HG03469 (cell line): ENCODE results near the gene ENOPH1.
"Not testable (repeated sequence)": the region's sequence is repeated elsewhere in the genome, so short reads cannot be mapped to it uniquely, and the experiment has no call there.

Source experiments
- ATAC-seq: cut with Tn5 transposase; IDR thresholded peaks from one replicate; pipeline ENCODE4 v1.9.1; 2021; ENCODE audit warnings: mild to moderate bottlenecking, moderate library complexity, moderate number of reproducible peaks; ENCODE audit not compliant: unreplicated experiment

Gene ENOPH1

DNA sequence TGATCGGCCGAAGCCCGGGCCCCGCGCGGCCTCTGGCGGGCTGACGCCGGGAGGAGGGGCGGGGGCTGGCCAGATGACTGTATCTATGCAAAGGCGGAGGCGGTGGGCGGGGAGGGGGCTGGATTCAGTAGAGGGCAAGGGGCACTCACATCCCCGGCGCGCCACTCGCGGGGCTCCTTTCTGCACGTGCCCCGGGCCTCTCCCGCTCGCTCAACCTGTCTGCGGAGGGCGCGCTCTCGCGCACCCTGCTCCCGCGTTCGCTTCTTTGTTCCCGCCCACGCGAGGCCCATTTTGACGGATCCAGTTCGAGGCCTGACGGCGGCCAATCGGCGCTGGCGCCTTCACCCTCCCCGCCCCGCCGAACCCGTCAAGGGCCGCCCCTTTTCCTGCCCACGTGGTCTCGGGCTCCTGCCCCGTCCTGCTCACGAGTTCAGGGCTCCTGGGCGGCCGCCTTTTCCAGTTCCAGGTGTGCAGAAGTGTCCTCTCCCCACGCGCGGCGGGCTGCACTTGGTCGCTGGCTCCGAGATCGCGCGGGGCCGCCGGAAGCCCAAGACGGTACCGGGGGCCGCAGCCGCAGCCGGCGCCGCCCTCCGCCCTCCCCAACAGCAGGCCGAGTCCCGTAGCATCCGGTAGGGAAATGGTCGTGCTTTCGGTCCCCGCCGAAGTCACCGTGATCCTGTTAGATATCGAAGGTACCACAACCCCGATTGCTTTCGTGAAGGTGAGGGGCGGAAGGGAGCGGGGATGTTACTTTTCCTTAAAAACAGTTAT is at the start of gene ENOPH1, which contains the start of gene HNRNPDL:
Gene ENOPH1 (plus strand): TSS at position 398 of the 771 bp plus-strand sequence. CDS start 240 bp downstream, at position 638.
Gene HNRNPDL (minus strand): TSS at position 270 of the 771 bp plus-strand sequence. CDS start 772 bp downstream, outside the sequence.
- peak; percentile 55 for ATAC-seq

- no peak for ATAC-seq
Measured at GRCh38 chr4:82380831-82381230, 49.6 kb upstream of the ENOPH1 start.

DNA sequence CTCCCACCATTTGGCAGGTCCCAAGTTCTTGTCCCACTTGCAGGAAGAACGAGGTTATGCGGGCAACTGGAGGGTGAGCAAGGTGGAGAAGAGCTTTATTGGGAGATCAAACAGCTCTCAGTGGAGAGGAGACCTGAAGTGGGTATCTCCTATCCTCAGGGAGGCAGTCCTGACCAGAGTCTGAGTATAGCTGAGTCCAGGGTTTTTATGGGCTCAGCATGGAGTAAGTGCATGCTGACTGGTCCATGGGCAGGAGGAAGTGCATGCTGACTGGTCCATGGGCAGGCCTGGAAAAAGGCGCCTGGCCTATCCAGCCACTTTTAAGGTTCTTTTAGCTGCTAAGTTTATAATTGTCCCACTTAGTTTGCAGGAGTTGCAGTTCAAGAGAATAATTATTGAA is 49.2 kb upstream of the ENOPH1 start:
- ATAC-seq: no peak

DNA sequence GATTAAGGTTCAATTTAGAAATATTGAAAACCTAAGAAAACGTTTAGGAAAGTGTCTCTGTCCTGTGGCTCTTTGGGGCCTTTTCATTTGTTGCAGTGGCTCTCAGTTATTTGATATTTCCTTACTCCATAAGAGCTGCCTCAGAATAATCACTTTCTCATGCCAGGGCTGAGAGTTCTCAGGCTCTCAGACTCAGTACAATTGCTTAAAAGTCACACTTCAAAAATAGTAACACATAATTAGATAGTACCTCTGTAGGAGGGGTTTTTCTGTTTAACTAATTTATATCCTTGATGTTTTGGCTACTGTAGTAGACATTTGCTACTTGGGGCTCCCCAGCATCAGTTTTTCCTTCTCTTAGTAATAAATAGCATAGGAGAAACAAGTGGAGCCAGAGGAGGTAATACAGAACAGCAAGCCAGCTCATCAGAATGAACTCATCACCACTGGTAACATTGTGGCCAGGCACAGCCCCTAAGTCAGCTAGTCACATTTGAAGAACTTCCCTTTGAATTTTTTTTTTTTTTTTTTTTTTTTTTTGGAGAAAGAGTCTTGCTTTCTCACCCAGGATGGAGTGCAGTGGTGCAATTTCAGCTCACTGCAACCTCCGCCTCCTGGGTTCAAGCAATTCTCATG is 48.6 kb upstream of the ENOPH1 start:
- ATAC-seq: no peak

- no peak for ATAC-seq
Measured at GRCh38 chr4:82382751-82383150, 47.6 kb upstream of the ENOPH1 start.

GRCh38 chr4:82386312-82386711 is 44.1 kb upstream of the ENOPH1 start:
- ATAC-seq: not testable (repeated sequence)

DNA sequence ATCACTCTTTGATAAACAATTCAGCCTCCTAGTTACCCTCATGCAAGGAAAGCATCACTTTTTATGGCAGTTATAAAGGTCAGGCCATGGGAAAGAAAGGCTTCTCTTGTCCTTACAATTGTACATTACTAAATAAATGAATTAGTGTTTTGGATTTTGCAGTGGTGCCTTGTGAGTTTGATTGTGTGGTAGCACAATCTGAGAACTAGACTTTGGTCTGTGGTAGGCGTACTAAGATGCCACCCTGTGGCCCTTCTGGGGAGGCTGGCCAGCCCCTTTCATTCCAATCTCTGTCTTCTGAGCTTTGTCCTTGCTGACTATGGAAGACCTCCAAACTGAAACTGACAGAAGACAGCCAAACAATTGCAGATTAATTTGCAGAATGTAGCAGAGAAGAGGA is 42.0 kb upstream of the ENOPH1 start:
- no peak for ATAC-seq

GRCh38 chr4:82390061-82390460 is 40.3 kb upstream of the ENOPH1 start:
- not testable (repeated sequence) for ATAC-seq

GRCh38 chr4:82394896-82395295 is 35.5 kb upstream of the ENOPH1 start:
- no peak for ATAC-seq

DNA sequence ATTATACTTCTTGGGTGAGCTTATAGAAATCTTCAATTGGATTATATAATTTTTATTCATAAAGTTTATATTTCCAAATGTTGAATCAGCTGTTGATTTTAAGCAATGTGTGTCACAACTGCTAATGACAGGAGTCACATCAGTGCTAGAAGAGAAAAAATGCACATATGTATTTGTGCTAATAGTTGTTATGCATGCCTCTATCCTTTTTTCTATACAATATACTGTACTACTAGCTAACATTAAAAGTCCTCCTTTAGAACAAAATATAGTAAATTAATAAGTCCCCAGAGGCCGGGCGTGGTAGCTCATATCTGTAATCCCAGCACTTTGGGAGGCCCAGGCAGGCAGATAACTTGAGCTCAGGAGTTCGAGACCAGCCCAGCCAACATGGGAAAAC is 32.9 kb upstream of the ENOPH1 start:
- ATAC-seq: no peak

- ATAC-seq: no peak
Measured at GRCh38 chr4:82398263-82398662, 32.1 kb upstream of the ENOPH1 start.

- no peak for ATAC-seq
Measured at GRCh38 chr4:82401600-82401999, 28.8 kb upstream of the ENOPH1 start.

- ATAC-seq: no peak
Measured at GRCh38 chr4:82402196-82402775, 28.1 kb upstream of the ENOPH1 start.

DNA sequence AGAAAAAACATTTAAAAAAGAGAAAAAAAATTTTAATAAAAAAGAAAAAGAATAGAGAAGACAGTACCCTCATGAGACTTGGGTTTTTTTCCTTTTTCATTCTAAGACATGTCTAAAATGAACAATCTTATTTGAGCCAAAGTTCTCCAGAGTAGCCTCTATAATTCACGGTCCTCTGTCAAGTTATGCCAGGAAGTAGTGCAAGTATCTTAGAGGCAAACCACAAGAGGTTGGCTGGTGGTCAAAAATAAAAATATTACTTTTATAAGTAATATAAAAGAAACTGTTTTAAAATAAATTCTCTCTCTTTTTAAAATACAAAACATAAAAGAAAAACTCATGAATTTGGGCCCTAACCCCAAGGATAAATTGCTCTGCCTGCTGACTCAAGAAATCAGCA is 26.7 kb upstream of the ENOPH1 start:
- ATAC-seq: no peak

DNA sequence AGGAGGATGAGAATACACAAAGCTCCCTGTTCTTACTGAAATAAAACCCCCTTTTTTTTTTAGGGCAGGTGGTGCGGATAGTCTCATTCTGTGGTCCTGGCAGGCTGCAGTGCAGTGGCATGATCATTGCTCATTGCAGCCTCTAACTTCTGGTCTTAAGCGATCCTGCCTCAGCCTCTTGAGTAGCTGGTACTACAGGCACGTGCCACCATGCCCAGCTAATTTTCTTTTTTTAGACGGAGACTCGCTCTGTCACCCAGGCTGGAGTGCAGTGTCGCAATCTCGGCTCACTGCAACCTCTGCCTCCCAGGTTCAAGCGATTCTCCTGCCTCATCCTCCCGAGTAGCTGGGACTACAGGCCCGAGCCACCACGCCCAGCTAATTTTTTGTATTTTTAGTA is 15.3 kb upstream of the ENOPH1 start:
- not testable (repeated sequence) for ATAC-seq

DNA sequence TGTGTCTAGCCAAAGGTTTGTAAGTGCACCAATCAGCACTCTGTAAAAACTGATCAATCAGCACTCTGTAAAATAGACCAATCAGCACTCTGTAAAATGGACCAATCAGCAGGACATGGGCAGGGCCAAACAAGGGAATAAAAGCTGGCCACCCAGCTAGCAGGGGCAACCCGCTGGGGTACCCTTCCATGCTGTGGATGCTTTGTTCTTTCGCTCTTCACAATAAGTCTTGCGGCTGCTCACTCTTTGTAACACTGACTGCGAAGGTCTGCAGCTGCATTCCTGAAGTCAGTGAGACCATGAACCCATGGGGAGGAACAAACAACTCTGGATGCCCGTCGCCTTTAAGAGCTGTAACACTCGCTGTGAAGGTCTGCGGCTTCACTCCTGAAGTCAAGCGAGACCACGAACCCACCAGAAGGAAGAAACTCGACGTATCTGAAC is 14.4 kb upstream of the ENOPH1 start:
- ATAC-seq: no peak

DNA sequence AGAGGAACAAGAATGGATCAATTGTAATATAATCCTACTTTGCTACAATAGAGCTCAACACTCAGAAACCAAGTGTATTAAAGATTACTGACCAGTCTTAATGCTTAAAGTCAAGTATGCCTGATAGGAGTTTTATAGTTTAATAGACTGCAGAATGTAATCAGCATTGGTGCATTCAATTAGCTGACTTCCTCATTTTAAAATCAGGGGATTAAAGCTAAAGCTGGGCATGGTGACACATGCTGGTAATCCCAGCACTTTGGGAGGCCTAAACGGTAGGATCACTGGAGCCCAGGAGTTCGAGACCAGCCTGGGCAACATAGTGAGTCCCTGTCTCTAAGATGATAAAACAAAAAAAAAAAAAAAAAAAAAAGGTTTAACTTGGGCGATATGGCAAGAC is 10.9 kb upstream of the ENOPH1 start:
- no peak for ATAC-seq

GRCh38 chr4:82421796-82422560 is 8.4 kb upstream of the ENOPH1 start:
- no peak for ATAC-seq

DNA sequence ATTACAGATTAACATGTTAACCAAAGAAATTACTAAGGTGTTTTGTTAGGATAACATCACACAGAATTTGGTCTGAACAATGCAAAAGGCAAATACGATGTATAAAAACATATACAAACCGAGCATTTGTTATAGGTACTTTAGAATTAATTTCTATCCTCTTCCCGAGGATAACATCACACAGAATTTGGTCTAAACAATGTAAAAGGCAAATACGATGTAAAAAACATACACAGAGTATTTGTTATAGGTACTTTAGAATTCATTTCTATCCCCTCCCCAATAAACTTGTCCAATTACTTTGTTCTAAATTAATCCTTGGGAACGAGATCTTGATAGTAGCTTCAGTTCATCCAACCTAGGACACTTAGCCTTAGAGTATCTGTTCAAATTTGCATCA is 7.8 kb upstream of the ENOPH1 start:
- ATAC-seq: no peak

- ATAC-seq: no peak
Measured at GRCh38 chr4:82423245-82424054, 6.9 kb upstream of the ENOPH1 start.
